GM19328 (cell line): ENCODE measurements around the gene EGFLAM.

ENCODE experiments used
- ATAC-seq: cut with Tn5 transposase; IDR thresholded peaks from one replicate; pipeline ENCODE4 v1.9.1; 2021; ENCODE audit warnings: mild to moderate bottlenecking, moderate library complexity; ENCODE audit not compliant: unreplicated experiment

Gene EGFLAM

DNA sequence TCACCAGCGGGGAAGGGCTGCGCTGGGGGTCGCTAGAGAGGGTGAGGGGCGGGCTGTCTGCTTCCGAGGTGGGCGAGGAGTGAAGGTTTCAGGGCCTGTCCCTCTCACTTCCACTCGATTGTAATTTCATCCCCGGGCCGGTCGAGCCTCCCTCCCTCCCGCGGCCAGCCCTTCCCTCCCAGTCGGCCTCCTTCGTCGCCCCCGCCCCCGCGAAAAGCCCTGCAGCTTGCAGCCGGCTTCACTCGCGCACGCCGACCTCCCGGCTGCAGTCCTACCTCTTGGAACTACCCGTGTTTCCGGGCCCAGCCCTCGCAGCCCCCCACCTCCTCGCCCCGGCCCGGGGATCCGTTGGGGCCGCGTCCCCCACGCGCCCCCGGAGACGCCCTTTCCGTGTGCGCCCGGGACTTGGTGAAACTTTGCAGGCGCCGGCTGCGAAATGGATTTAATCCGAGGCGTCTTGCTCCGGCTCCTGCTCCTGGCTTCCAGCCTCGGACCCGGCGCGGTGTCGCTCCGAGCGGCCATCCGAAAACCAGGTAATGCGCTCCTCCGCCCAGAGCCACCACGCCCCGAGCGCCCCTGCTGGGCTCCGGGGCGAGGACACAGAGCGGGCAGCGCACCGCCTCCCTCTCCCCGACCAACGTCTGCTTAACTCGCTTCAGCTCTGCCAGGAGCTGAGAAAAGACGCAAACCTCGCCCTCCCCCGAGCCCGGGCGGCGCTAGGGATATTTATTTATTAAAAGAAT, at the start of gene EGFLAM:
TSS of gene EGFLAM (plus strand) at position 241 of the 743 bp plus-strand sequence. CDS start at position 437, 196 bp downstream.
- ATAC-seq, result no peak

DNA sequence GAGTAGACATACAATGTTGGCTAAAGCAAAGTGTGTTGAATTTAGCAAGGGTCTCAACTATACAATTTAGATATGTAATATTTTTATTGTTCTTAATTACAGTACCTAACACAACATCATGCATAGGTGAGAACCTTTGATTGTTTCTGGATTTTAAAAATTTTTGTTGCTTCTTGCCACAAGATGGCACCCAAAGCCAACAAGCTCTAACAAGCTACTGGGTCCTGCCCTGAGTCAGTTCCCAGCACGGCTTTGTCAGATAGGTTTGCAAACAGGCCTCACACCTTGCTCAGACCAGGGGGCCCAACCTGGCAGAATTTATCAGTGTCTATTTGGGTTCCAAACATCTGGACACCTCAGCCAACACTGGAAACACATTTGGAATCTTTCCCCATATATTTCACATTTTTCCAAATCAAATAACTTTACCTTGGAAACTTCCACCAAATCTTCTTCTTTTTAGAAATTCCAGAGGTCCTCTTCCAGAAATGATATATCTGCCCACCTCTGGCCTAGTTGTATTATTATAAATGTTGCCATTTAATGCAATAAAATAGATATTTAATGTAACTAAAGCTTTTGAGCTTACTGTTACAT, 49.5 kb upstream of the EGFLAM start:
- ATAC-seq, result no peak

DNA sequence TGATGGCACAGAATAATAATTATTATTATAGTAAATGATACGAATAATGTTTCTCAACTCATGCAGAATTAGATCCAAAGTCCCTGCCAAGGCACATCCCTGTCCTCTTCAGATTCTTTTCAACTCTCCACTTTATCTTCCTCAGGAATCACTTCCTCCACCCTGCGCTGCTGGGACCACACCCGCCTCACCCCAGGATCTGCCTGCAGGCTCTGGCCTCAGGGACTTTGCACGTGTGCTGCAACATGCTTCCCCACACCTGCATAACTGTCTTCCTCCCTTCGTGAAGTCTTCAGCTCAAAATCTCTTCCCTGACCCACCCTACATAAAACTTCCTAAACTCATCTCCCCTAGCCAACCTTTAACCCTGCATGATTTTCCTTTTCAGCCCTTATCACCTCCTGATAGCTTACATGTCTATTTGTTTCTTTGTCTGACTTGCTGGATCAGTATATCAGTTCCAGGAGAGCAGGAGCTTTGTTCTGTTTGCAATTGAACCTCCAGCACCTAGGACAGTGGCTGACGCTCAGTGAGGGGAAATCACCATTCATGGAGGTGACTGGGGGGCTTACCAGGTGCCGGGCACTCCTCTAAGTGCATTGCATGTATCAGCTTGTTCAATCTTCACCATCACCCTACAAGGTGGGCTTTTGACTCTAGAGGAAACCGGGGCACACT, 47.5 kb upstream of the EGFLAM start:
- ATAC-seq, result no peak

DNA sequence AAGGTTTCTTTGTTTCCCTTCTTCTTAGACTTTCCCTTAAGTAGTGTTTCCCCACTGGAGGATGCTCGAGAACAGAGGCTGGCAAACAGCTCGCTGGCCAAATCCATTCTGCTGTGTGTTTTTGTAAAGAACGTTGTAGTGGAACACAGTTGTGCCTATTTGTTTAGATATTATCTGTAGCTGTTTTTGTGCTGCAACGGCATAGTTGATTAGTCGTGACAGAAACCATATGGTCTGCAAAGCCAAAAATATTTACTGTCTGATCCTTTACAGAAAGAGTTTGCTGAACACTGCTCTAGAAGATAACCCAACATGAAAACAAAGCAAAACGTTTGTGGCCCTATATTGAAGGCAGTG, 47.0 kb upstream of the EGFLAM start:
- ATAC-seq, result no peak

DNA sequence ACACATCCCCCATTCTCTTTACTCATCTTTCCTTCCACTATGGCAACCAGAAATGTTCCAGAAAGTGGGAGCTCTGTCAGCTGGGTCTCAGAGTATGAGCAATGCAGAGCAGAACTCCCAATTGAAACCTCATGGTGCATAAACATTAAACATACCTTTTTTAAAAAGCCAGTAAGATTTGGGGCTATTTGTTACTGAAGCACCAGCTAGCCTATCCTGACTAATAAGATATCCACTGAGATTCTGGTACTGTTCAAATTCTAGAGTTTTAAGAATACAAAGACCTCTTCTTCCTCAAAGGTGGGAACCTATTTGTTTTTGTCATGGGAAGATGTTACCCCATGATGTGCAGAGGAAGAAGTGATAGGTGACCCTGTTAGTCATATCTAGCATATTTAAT, 46.1 kb upstream of the EGFLAM start:
- ATAC-seq, result no peak

DNA sequence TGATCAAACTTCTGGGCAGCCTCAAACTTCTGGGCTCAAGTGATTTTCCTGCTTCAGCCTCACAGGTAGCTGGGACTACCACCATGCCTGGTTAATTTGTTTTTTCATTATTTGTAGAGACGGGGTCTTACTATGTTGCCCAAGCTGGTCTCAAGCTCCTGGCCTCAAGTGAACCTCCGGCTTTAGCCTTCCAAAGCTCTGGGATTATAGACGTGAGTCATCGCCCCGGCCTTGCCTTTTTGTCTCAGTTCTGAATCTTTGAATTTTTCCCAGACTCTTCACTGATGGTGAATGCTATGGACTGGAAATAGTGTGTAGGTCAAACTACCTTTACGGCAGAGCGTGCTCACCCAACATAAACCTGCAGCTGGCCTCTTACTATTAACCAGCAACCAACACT, 32.3 kb upstream of the EGFLAM start:
- ATAC-seq, result no peak

DNA sequence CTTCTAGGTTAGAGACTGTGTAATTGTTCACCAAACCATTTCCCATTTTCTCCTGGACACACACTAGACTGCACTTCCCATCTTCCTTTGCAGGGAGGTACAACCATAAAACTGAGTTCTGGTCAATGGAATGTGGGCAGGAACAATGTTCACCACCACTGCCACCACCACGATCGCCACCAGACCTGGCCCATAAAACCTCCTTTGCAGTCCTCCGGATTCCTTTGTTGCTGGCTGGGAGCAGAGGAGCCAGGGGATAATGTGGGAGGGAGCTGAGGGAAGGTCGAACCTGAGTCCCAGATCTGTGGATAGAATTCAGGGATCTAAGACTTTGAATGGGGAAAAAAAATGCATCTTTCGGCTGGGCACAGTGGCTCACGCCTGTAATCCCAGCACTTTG, 29.4 kb upstream of the EGFLAM start:
- ATAC-seq, result no peak

DNA sequence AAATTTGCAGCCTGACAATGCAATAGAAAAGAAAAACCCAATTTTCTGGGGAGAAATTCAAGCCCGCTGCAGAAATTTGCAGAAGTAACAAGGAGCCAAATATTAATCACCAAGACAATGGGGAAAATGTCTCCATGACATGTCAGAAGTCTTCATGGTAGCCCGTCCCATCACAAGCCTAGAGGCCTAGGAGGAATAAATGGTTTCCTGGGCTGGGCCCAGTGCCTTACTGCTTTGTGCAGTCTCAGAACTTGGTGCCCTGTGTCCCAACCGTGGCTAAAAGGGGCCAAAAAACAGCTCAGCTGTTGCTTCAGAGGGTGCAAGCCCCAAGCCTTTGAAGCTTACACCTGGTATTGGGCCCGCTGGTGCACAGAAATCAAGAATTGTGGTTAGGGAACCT, 23.6 kb upstream of the EGFLAM start:
- ATAC-seq, result no peak

DNA sequence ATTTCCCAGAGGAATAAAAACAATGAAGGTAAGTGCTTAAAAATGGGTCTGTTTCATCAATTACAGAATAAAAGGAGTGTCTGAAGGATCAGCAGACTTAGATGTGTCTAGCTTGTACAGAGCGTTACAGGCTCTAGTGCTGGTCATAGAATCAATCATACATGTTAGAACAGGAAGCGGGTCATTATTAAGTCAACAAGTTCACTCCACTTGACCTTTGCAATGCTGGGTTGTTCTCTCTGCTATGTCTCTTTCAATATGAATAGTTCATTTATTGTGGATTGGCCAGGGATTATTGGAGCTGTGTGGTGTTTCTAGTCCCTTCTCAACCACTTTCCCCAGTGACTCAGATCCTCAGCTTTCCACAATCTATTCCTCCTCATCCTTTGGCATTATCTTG, 20.7 kb upstream of the EGFLAM start:
- no peak for ATAC-seq

DNA sequence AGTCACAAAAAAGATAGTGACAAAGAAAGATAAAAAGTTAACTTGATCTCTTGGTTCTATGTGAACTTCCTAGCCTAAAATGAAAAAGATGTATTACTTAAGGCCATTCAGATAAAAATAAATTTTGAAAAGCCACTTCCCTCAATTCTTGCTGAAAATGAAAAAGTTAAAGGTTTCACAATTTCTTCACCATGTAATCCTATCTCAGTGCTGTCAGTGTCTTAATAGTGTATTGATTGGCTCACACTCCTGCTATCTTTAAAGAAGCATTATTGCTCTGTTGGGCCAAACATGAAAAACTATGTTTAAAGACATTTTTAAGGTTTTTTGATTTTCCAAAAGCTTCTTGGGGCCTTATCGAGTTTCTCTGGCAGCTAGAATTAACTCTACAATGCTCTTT, 18.1 kb upstream of the EGFLAM start:
- no peak for ATAC-seq

DNA sequence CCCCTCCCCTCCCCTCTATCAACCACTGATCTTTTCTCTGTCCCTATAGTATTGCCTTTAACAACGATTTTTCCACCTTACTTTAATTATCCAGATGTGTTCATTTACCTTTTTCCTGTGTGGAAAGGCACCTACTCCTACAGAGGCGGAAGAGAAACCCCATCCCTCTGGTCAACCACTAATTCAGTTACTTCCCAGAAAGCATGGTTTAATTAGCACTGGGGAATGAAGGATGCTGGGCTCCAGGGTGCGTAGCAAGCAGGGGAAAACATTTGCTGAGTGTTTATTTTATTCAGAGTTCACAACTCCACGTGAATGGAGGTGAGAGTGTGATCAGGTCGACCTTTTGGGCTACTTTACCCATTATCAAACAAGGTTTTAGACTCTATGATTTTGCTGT, 16.7 kb upstream of the EGFLAM start:
- ATAC-seq, result no peak

DNA sequence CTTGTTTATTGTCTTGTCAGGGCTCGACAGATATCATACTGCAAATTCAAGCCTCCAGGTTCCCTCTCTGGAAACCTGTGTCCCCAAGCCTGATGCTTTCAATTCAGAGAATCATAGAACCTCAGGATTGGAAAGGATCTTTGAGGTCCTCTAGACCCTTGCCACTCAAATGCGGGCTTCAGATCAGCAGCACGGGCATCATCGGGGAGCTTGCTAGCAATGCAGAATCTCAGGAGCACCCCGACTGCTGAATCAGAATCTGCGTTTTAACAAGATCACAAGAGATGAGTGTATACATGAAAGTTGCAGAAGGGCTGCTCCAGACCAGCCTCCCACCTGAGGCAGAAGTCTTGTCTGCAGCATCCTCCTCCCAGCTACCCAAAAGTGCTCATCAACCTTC, 13.1 kb upstream of the EGFLAM start:
- no peak for ATAC-seq

DNA sequence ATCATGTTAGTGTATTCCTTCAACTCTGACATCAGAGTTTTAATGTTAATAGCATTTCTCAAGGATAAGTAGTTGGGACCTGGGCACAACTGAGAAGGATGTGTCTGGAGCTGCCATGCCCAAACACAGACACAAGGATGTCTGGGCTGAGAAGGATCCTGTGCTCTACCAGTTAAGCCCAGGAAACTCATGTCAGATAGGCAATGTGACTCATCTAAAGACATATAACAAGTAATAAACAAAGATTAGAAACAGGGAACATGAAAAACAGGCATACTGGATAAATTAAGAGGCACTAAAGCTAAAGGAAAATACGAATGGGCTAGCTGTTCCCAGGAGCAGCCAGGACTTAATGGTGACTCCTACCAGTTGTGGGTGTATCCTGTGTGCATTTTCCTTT, 9.1 kb upstream of the EGFLAM start:
- ATAC-seq, result no peak

DNA sequence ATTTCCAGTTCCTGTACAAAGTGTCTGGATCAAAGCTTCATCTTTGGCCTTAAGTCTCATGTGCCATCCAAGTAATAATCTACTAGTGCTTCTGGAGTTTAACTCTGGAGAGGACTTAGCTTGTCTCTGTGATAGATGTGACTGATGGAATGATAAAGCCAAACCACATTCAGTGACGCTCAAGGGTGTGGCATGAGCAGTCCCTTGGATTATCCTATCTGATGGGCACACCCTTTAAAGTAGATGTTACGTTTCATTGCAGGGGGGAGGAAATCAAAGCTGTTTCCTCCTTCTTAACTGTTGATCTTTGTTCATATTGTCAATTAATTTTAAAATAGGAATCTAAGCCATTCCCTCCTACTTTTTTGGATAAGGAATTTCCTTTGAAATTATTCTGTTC, 8.5 kb upstream of the EGFLAM start:
- no peak for ATAC-seq

DNA sequence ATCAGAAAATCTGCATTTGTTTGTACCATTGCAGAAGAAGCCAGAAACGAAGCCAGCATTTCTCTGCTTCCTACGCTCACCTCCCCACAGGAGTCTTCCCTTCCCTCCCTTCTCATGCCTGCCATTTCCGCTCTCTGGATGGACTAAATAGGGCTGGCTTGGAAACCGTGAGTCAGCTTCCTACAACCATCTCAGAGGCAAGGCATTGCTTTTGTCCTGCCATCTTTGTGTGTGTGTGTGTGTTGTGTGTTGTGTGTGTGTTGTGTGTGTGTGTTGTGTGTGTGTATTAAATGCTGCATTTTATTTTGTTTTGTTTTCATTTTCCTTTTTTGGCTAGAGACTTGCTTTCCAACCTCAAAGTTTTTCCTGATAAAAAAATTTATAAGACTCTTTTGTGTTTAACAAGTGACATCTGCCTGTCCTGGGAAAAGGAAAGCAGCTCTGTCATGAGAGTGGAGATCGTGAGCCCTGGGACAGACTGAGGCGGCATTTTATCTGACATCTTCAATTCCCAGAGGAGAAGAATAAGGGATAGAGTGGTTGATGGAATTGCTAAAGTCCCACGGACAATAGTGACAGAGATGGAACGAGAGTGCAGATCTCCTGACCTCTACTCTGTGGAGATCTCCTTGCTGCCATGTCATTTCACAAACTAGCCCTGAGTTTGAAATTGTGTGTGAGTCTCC, 7.5 kb upstream of the EGFLAM start:
- no peak for ATAC-seq

DNA sequence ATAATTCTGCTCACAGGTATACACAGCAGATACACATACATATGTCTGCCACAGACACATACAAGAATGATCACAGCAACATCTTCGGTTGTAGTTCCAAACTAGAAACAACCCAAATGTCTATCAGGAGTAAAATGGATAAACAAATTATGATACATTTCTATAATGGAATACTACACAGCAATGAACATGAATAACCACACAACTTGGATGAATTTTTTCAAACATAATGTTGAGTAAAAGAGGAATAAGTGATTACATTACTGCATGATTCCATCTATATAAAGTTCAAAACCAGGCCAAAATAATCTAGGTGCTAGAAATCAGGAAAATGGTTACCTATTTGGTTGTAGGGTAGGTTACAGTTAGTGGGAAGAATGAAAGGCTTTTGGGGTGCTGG, 4.6 kb upstream of the EGFLAM start:
- ATAC-seq, result no peak

DNA sequence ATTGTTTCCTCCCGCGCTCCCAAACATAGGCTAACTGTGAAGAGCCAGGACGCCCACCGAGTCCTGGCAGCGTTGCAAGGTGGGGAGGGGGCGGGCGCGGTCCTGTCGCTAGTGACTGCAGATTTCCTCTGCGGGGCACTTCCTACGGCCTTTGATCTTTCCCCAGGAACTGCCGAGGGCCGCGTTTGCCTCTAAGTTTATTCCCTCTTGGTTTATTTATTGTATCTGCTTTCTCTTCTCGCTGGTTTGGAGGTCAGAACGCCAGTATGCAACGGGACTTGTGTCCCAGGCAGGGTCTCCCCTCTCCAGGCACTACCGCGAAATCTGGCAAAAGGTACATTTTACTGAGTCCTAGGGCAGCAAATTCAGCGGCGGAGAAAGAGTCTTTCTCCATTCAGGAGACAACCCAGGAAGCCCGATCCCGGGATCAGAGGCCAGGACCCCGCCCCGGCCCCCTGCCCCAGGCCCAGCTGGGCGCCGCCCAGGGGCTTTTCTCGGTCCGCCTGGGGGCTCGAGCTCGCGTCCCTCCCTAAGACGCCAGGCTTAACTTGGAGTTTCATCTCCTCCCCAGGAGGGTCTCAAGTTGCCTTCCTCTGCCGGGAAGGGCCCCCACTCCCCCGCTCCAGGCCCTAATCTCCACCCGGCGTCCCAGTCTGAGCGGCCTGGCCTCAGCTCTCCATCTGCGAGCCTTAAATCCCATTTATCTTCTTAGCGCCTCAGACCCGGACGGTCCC, 884 bp upstream of the EGFLAM start:
- ATAC-seq, result no peak

DNA sequence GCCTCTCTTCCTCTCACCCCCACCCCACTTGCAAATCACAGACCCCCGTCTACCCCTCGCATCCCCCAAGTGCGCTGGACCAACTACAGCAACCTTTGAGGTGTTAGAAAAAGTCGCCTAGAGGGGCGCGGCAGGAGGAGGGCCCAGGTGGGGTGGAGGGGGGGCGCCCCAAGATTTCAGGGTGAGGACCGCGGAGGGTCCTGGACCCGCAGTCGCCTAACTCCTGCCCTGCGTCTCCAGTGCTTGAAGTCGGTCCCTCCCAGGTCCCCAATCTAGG, 379 bp upstream of the EGFLAM start:
- ATAC-seq, result no peak

DNA sequence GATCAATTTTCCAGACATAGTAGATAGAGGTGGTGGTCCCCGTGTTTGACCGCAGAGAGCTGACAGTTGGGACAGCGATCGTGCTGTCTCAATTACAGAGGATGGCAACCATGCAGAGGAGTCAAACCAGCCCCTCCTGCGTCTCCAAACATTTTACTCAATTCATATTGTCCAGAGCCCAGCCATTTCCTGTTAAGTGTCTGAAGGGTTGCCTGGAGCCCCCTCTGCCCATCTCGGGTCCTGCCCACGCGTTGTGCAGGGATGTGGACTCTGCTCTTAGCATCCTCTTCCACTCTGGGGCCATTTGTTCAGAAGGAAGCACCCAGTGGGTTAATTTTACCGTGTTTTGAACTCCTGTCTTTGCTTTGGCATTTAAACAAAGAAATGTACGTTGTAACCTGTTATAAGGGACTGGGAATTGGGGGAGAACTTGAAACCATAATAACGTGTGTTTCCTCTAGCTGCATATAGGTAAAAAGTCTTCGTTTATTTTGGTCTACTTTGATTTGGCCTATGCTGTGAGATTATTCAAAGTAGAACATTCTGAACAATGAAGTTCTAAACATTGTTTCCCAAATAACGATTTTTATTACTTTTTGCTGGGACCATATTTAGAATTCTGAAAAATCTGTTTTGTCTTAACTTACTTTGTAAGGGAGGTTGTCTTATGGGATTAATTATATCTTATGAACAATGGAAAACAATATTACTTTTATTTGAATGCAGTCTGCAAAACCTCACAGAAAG, 876 bp downstream of the EGFLAM start:
- ATAC-seq, result no peak

DNA sequence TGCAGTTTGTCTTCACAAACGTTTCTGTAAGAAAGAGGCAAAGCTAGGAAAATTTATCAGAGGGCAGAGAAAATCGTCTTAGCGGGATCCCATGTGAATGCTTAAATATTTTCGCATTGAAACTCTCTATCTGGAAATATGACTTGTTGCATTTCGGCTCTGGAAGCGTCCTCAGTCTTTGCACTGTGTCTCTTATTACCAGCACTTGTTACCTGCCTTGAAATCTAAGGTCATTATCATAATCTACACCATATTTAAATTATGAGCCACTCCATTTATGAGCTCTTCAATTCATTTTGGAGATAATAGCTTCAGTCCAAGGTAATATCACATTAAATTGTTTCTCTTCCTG, 1.4 kb downstream of the EGFLAM start:
- ATAC-seq, result no peak

DNA sequence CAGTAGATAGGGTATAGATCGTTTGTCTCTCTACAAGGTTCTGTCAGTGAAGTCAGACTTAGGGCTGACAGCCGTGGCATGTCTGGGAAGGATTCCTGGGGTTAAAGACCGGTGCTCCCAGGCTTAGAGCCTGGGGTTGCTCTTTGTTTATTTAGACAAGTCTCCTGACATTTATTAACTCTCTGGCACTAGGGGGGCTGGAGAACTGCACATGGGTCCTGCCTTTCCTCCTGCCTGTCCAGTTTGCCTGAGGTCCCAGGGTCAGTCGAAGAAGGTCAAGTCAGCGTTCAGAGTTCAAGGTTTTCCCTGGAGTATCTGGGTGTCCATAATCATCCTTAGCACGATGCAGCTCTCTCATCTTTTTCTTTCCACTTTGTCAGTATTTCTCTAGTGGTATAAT, 5.6 kb downstream of the EGFLAM start:
- no peak for ATAC-seq
